Natural killer cell (primary cell): ENCODE measurements around the gene PDE6C. TPM values are rescaled to one million over a fixed set of nuclear protein-coding genes. Genes with fewer than 3 reads are reported as not detected.

Experiments
- ATAC-seq, 3 donors: fragments of 150-1000 bp in 2 of 3; fragments of 200-7000 bp in 1 of 3; cut with Tn5 transposase; 1 replicate in 1 of 3; 2 replicates in 2 of 3; pipeline ENCODE4 v1.10.0; 2021; ENCODE audit warnings: mild to moderate bottlenecking in 2 of 3, moderate library complexity in 2 of 3
- DNase-seq, 2 donors: peaks; one replicate each; pipeline versions ENCODE4 v3.0.0 to v3.0.0-alpha.2; 2013 to 2021; ENCODE audit warnings: mixed read lengths in 1 of 2
- H3K27ac ChIP-seq: one replicate; pipeline ENCODE4 v1.5.1; 2013; ENCODE audit warnings: mild to moderate bottlenecking, low read length
- H3K27me3 ChIP-seq: one replicate; pipeline ENCODE4 v1.6.1; 2013; ENCODE audit warnings: low read length; ENCODE audit not compliant: control insufficient read depth, insufficient read depth
- H3K36me3 ChIP-seq: one replicate; pipeline ENCODE4 v1.6.1; 2013; ENCODE audit warnings: low read length; ENCODE audit not compliant: control insufficient read depth, insufficient read depth
- H3K4me1 ChIP-seq: one replicate; pipeline ENCODE4 v1.6.1; 2013; ENCODE audit warnings: low read length; ENCODE audit not compliant: control insufficient read depth, insufficient read depth
- H3K4me3 ChIP-seq: one replicate; pipeline ENCODE4 v1.5.1; 2013; ENCODE audit warnings: low read length
- H3K9me3 ChIP-seq: one replicate; pipeline ENCODE4 v1.6.1; 2013; ENCODE audit warnings: low read length; ENCODE audit not compliant: control insufficient read depth, insufficient read depth
- H3K27ac Mint-ChIP-seq, 2 donors: one replicate each; pipeline ENCODE4 v1.8.0; 2022; ENCODE audit warnings: mild to moderate bottlenecking in 2 of 2, mixed read lengths in 2 of 2, moderate library complexity in 1 of 2
- H3K27me3 Mint-ChIP-seq, 2 donors: one replicate each; pipeline ENCODE4 v1.8.0; 2022; ENCODE audit warnings: low read depth in 2 of 2, mixed read lengths in 2 of 2
- H3K36me3 Mint-ChIP-seq: one replicate; pipeline ENCODE4 v1.8.0; 2022; ENCODE audit warnings: mixed read lengths
- H3K4me1 Mint-ChIP-seq, 2 donors: one replicate each; pipeline ENCODE4 v1.8.0; 2022; ENCODE audit warnings: mixed read lengths in 2 of 2
- H3K4me3 Mint-ChIP-seq: one replicate; pipeline ENCODE4 v1.8.0; 2022; ENCODE audit warnings: mild to moderate bottlenecking, moderate library complexity, mixed read lengths
- H3K9me3 Mint-ChIP-seq, 2 donors: one replicate each; pipeline ENCODE4 v1.8.0; 2022; ENCODE audit warnings: mixed read lengths in 2 of 2
- CTCF ChIP-seq: fragments of 200-600 bp; IDR thresholded peaks from one replicate; pipeline ENCODE4 v1.8.0; 2022; ENCODE audit warnings: antibody characterized with exemption
- whole genome bisulfite sequencing: methylation state at CpG from one replicate; pipeline ENCODE4 v1.1.7; 2013; ENCODE audit warnings: missing lambda C conversion rate; ENCODE audit not compliant: insufficient coverage; 5-methylcytosine and 5-hydroxymethylcytosine counted together
- intact Hi-C: fragments of 100-400 bp; cut with micrococcal nuclease; formaldehyde crosslinking; loops from one replicate; pipeline ENCODE4 v1.14.2; 2022
- total RNA-seq, 4 donors: library from RNA; stranded (reverse); fragments of 120-200 nt in 1 of 4; gene quantifications; one replicate each; pipeline versions ENCODE4 v1.2.3 to v1.2.4, GENCODE V29; 2013 to 2022

PDE6C gene
- total RNA-seq, 3 donors from 2014 or later (not counting 1 experiment from before 2014, with no cell fraction given) = not detected

- ATAC-seq (no peak), DNase-seq (no peak)
- Histone ChIP-seq H3K4me1 (peaks cover 7% of the 10 kb centered on the region), H3K27me3 (peaks cover 6% of the 10 kb centered on the region), H3K4me3 (no peak overlapping the region), H3K36me3 (no peaks in the 10 kb centered on the region), H3K27ac (no peak overlapping the region), H3K9me3 (no peaks in the 10 kb centered on the region)
- 8% methylated on average over 6 of the region's 10 CpGs for WGBS
- Mint-ChIP-seq H3K9me3 (no peaks in the 10 kb centered on the region), H3K4me3 (no peak overlapping the region), H3K4me1 (no peaks in the 10 kb centered on the region), H3K27ac (no peak overlapping the region), H3K27me3 (peaks cover 21 to 37% of the 10 kb centered on the region in 2 donors), H3K36me3 (no peaks in the 10 kb centered on the region)
- intact Hi-C loops = no loop called here
- TF ChIP-seq CTCF = no peak
Measured at GRCh38 chr10:93573051-93573909, 39.1 kb upstream of the PDE6C start.

GRCh38 chr10:93573924-93574323 is 38.4 kb upstream of the PDE6C start:
- peaks cover 7% of the 10 kb centered on the region for H3K4me1 ChIP-seq
- H3K27me3 ChIP-seq = peaks cover 4% of the 10 kb centered on the region
- Mint-ChIP-seq H3K4me3 (no peak overlapping the region), H3K36me3 (no peaks in the 10 kb centered on the region), H3K4me1 (no peaks in the 10 kb centered on the region), H3K27me3 (peaks cover 20 to 37% of the 10 kb centered on the region in 2 donors), H3K27ac (no peak overlapping the region), H3K9me3 (no peaks in the 10 kb centered on the region)
- H3K9me3 ChIP-seq = no peaks in the 10 kb centered on the region
- no peak for DNase-seq
- no peak for TF ChIP-seq CTCF
- no peak overlapping the region for H3K4me3 ChIP-seq
- WGBS = no CpG with 5 or more reads among the region's 3 CpGs
- ATAC-seq = no peak
- H3K36me3 ChIP-seq = no peaks in the 10 kb centered on the region
- intact Hi-C loops = no loop called here
- H3K27ac ChIP-seq = no peak overlapping the region

- 76% methylated on average over 3 of the region's 3 CpGs for WGBS
Measured at GRCh38 chr10:93576888-93577287, 35.4 kb upstream of the PDE6C start.

More at GRCh38 chr10:93576888-93577287, 35.4 kb upstream of the PDE6C start:
- Histone ChIP-seq H3K4me3 (no peak overlapping the region), H3K9me3 (no peaks in the 10 kb centered on the region), H3K36me3 (no peaks in the 10 kb centered on the region), H3K27me3 (peaks cover 4% of the 10 kb centered on the region), H3K27ac (no peak overlapping the region), H3K4me1 (peaks cover 7% of the 10 kb centered on the region)
- no peak overlapping the region for H3K27ac Mint-ChIP-seq
- H3K4me1 Mint-ChIP-seq = no peaks in the 10 kb centered on the region
- intact Hi-C loops = no loop called here
- peaks cover 20 to 39% of the 10 kb centered on the region in 2 donors for H3K27me3 Mint-ChIP-seq
- peaks cover 2 to 7% of the 10 kb centered on the region in 2 donors for H3K9me3 Mint-ChIP-seq
- TF ChIP-seq CTCF = no peak
- no peaks in the 10 kb centered on the region for H3K36me3 Mint-ChIP-seq
- H3K4me3 Mint-ChIP-seq = no peak overlapping the region
- DNase-seq (no peak), ATAC-seq (no peak)
